ENCODE data around the gene RAB31.

DNA sequence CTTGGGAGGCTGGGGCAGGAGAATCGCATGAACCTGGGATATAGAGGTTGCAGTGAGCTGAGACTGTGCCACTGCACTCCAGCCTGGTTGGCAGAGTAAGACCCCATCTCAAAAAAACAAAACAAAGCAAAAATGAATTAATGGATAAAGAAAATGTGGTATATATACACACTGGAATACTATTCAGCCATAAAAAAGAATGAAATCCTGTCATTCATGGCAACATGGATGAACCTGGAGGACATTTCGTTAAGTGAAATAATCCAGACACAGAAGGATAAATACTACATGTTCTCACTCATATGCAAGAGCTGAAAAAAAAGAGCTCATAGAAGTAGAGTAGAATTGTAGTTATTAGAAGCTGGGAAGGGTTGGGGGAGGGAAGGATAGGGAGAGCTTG is 80.8 kb downstream of the RAB31 start:
- TF ChIP-seq CTCF (IDR thresholded peaks at IDR 0.05 in 4 of 5, conservative IDR thresholded peaks at IDR 0.05 in 1 of 5) (no peak), POLR2A (IDR thresholded peaks at IDR 0.05) (no peak)

All from gastrocnemius medialis (tissue), 4 donors.